A673 (cell line): ENCODE data around the gene TNRC6C. TPM values are rescaled to one million over a fixed set of nuclear protein-coding genes. Genes with fewer than 3 reads are reported as not detected.
"Not testable (repeated sequence)": the region's sequence is repeated elsewhere in the genome, so short reads cannot be mapped to it uniquely, and the experiment has no call there.

ENCODE experiments used
- BruUV-seq: library from RNA; stranded (reverse); fragments of 400-500 nt; replicated peaks from 2 replicates; lab custom pipeline; 2021; lab: Mats Ljungman, UMichigan
- CTCF ChIA-PET: fragments of 300-600 bp; sonication (Branson Sonifier 250); formaldehyde crosslinking; loops from one replicate; lab custom pipeline; 2022; ENCODE audit warnings: antibody characterized with exemption; lab: Charles Lee
- POLR2A ChIA-PET: fragments of 300-600 bp; sonication (Branson Sonifier 250); formaldehyde crosslinking; loops from one replicate; lab custom pipeline; 2022; ENCODE audit warnings: antibody characterized with exemption; ENCODE audit not compliant: low non-redundant PET; lab: Charles Lee
- DNase-seq: peaks from one replicate; pipeline ENCODE4 v3.0.0-alpha.2; 2015; ENCODE audit warnings: low spot score
- H3K27ac ChIP-seq: fragments of 200-600 bp; sonication (generic); 2 replicates; pipeline ENCODE4 v1.5.1; 2016; ENCODE audit warnings: mixed run types, low read depth, mild to moderate bottlenecking, mixed read lengths, antibody characterized with exemption, low read length; ENCODE audit not compliant: poor library complexity, severe bottlenecking
- H3K27me3 ChIP-seq: fragments of 200-600 bp; sonication (generic); replicated peaks from 2 replicates; pipeline ENCODE4 v1.6.1; 2017; ENCODE audit warnings: mixed run types, low read depth, mild to moderate bottlenecking, mixed read lengths, antibody characterized with exemption, low read length; ENCODE audit not compliant: insufficient read depth, poor library complexity
- H3K36me3 ChIP-seq: fragments of 200-600 bp; sonication (generic); 2 replicates; pipeline ENCODE4 v1.6.1; 2016; ENCODE audit warnings: mixed run types, mild to moderate bottlenecking, mixed read lengths, antibody characterized with exemption, low read length; ENCODE audit not compliant: insufficient read depth, poor library complexity, severe bottlenecking
- H3K4me1 ChIP-seq: fragments of 200-600 bp; sonication (generic); 2 replicates; pipeline ENCODE4 v1.6.1; 2017; ENCODE audit warnings: mixed run types, mild to moderate bottlenecking, mixed read lengths, antibody characterized with exemption, low read length; ENCODE audit not compliant: insufficient read depth, poor library complexity, severe bottlenecking
- H3K4me3 ChIP-seq: fragments of 200-600 bp; sonication (generic); 2 replicates; pipeline ENCODE4 v1.5.1; 2016; ENCODE audit warnings: low read depth, mixed run types, mild to moderate bottlenecking, mixed read lengths, low read length; ENCODE audit not compliant: poor library complexity, severe bottlenecking
- H3K9me3 ChIP-seq: fragments of 200-600 bp; sonication (generic); 2 replicates; pipeline ENCODE4 v1.6.1; 2016; ENCODE audit warnings: mixed run types, low read depth, mild to moderate bottlenecking, mixed read lengths, antibody characterized with exemption, low read length; ENCODE audit not compliant: poor library complexity, severe bottlenecking
- CTCF ChIP-seq: fragments of 300-800, 200-600 bp; sonication (generic); conservative IDR thresholded peaks from 2 replicates; pipeline ENCODE4 v1.5.1; 2017; ENCODE audit warnings: low read depth, mild to moderate bottlenecking, antibody characterized with exemption, low read length, moderate library complexity, mixed read lengths
- EZH2 ChIP-seq: fragments of 200-600 bp; sonication (generic); IDR thresholded peaks from 2 replicates; pipeline ENCODE4 v1.6.1; 2017; ENCODE audit warnings: borderline replicate concordance, low read depth, mild to moderate bottlenecking, mixed read lengths, antibody characterized with exemption, low read length; ENCODE audit not compliant: poor library complexity, severe bottlenecking
- intact Hi-C: fragments of 100-400 bp; cut with micrococcal nuclease; formaldehyde crosslinking; loops from one replicate; pipeline ENCODE4 v1.10.0; 2022; ENCODE audit not compliant: unreplicated experiment
- total RNA-seq: library from RNA; stranded (reverse); gene quantifications from 2 replicates; pipeline ENCODE4 v1.2.3, GENCODE V29; 2021

Gene TNRC6C
- total RNA-seq, 1 experiment from 2014 or later: 26.7 TPM

GRCh38 chr17:77965352-77965751 is 6.8 kb downstream of the TNRC6C start:
- Histone ChIP-seq H3K27ac (no peak overlapping the region), H3K27me3 (no peaks in the 10 kb centered on the region), H3K36me3 (no peaks in the 10 kb centered on the region), H3K4me1 (peaks cover 41% of the 10 kb centered on the region), H3K9me3 (no peaks in the 10 kb centered on the region), H3K4me3 (no peak overlapping the region)
- no peak for DNase-seq
- intact Hi-C loops: no loop called here
- no peak for TF ChIP-seq EZH2
- TF ChIP-seq CTCF: no peak
- BruUV-seq: no TSS peak
- ChIA-PET POLR2A (interaction anchor here (0.6 kb wide), 1 partner anchor 1164 kb away, joined by 13 read pairs; no protein-coding TSS in a partner anchor), CTCF (no interaction called here)

DNA sequence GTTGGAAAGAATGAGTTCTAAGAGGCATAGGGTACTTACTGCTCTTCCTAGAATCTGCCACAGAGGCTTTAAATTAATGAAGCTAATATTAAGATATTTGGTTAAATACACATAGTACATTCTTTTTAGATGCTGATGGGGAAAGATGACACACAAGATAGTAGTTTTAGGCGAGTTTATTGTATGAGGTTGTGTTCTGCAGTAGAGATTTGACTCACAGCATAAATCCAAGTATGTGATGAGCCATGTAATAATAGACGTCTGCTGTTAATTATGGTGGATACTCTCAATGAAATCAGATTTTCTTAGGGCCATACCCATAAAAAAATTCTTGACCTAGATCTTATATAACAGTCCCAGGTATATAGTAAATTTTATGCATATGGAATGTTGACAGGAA is 8.0 kb downstream of the TNRC6C start:
- Histone ChIP-seq H3K27me3 (no peaks in the 10 kb centered on the region), H3K4me1 (peaks cover 37% of the 10 kb centered on the region), H3K9me3 (no peaks in the 10 kb centered on the region), H3K36me3 (no peaks in the 10 kb centered on the region), H3K4me3 (no peak overlapping the region), H3K27ac (no peak overlapping the region)
- TF ChIP-seq CTCF: no peak
- no peak for TF ChIP-seq EZH2
- intact Hi-C loops: no loop called here
- ChIA-PET CTCF (no interaction called here), POLR2A (no interaction called here)
- no TSS peak for BruUV-seq
- no peak for DNase-seq

DNA sequence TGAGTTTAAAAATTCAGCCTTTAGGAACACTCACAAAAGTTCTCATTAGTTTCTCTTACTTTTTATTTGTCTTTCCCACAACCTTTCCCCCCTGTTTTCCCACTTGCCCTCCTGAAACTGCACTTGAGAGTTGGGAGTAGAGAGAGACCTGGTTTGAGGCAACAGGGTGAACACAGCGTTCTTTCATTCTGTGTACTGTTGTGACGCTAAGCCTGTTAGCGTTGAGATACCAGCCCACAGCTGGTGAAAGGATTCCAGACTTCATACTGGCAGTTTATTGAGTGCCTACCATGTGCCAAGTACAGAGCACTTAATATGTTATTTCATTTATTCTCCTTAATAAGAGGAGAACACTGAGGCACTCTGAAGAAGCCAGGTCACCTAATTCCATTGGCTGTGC is 10.3 kb downstream of the TNRC6C start:
- no peak for DNase-seq
- CTCF ChIA-PET: no interaction called here
- Histone ChIP-seq H3K36me3 (no peaks in the 10 kb centered on the region), H3K4me1 (peaks cover 16% of the 10 kb centered on the region), H3K9me3 (no peaks in the 10 kb centered on the region), H3K27ac (no peak overlapping the region), H3K4me3 (no peak overlapping the region), H3K27me3 (no peaks in the 10 kb centered on the region)
- intact Hi-C loops: no loop called here
- no TSS peak for BruUV-seq
- TF ChIP-seq CTCF (no peak), EZH2 (no peak)
- POLR2A ChIA-PET: no interaction called here

DNA sequence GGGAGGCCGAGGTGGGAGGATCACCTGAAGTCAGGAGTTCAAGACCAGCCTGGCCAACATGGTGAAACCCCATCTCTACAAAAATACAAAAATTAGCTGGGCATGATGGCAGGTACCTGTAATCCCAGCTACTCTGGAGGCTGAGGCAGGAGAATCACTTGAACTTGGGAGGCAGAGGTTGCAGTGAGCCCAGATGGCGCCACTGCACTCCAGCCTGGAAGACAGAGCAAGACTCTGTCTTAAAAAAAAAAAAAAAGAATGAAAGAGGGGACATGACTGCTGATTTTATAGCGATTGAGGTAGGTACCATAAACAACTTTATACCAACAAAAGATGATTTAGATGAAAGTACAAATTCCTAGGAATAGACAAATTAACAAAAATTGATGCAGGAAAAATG is 13.8 kb downstream of the TNRC6C start:
- intact Hi-C loops, DNase-seq, H3K36me3 ChIP-seq, H3K27ac ChIP-seq, H3K4me3 ChIP-seq, BruUV-seq, H3K4me1 ChIP-seq, H3K27me3 ChIP-seq, POLR2A ChIA-PET, H3K9me3 ChIP-seq: not testable (repeated sequence)
- CTCF ChIA-PET: interaction anchor here (0.7 kb wide), 1 partner anchor 11 kb away, joined by 5 read pairs; no protein-coding TSS in a partner anchor
